Testis (tissue), 3 donors: ENCODE results near the gene NBAS. TPM values are rescaled to one million over a fixed set of nuclear protein-coding genes. Genes with fewer than 3 reads are reported as not detected.

Experiments
- DNase-seq: peaks from one replicate; pipeline ENCODE4 v3.0.0-alpha.2; 2019
- H3K27ac ChIP-seq, 2 donors: fragments of 200-600 bp; sonication (generic); one replicate each; pipeline ENCODE4 v1.5.1; 2019
- H3K27me3 ChIP-seq: fragments of 200-600 bp; sonication (generic); one replicate; pipeline ENCODE4 v1.5.1; 2019
- H3K36me3 ChIP-seq: fragments of 200-600 bp; sonication (generic); one replicate; pipeline ENCODE4 v1.5.1; 2017; ENCODE audit warnings: low read depth; ENCODE audit errors: missing control alignments
- H3K4me1 ChIP-seq: fragments of 200-600 bp; sonication (generic); one replicate; pipeline ENCODE4 v1.5.1; 2019
- H3K4me3 ChIP-seq, 2 donors: fragments of 200-600 bp; sonication (generic); one replicate each; pipeline ENCODE4 v1.5.1; 2017 to 2019
- H3K9me3 ChIP-seq: fragments of 200-600 bp; sonication (generic); one replicate; pipeline ENCODE4 v1.5.1; 2017
- POLR2A ChIP-seq: fragments of 450-650 bp; IDR thresholded peaks from one replicate; pipeline ENCODE4 v1.6.1; 2017; ENCODE audit warnings: antibody characterized with exemption, mild to moderate bottlenecking, moderate library complexity
- WGBS, 2 donors: methylation state at CpG; one replicate each; pipeline ENCODE4 v1.1.5; 2018; 5-methylcytosine and 5-hydroxymethylcytosine counted together
- intact Hi-C: fragments of 100-400 bp; cut with DNase I; formaldehyde crosslinking; loops from one replicate; pipeline ENCODE4 v1.15.1; 2023; ENCODE audit warnings: low total_unique reads
- polyA plus RNA-seq: library from polyadenylated mRNA; stranded (reverse); fragments of 350-450 nt; fragmentation: Illumina TruSeq; extraction: RNeasy Lipid Tissue Mini Kit (QIAGEN cat#74804); gene quantifications from one replicate; pipeline ENCODE4 v1.2.3, GENCODE V29; 2014; ENCODE audit warnings: low read depth, low replicate concordance; ENCODE audit not compliant: insufficient read depth
- total RNA-seq, 2 donors: library from RNA; depleted of rRNA; stranded (reverse); fragments of >200 nt; gene quantifications; one replicate each; pipeline ENCODE4 v1.2.3, GENCODE V29; 2016
- TF ChIP-seq, protein P1 (sequence below), 3 experiments: fragments of 450-650 bp in 2 of 3; fragments of 200-600 bp in 1 of 3; sonication (generic) in 1 of 3; IDR thresholded peaks; one replicate each; pipeline ENCODE4 v1.5.1; 2016 to 2019; ENCODE audit warnings: antibody characterized with exemption in 3 of 3, mild to moderate bottlenecking in 2 of 3, moderate library complexity in 1 of 3

NBAS gene
- total and polyA plus RNA-seq, 3 donors from 2014 or later, result 75.8 to 84.2 (median 79.7) TPM

DNA sequence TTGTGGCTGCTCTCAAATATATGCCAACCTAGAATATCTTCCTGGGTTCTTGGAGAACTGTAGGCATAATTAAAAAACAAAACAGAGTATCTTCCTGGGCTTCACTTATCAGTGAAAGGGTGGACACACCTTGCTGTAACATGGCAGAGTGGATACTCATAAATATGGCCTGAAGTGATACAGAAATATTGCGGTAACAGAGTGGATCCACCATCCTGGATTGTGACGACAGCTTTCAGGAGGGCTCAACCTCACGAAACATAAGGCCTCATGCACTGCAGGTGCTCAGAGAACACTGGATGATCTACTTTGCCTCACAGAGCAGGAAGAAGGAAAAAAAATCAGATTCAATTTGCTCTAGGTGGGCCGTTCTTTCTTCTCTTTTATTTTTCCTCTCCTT lies 336.0 kb downstream of the NBAS start:
- H3K36me3 ChIP-seq, result no peaks in the 10 kb centered on the region
- intact Hi-C loops, result no loop called here
- 76 to 96% methylated on average over 4 of the region's 4 CpGs for WGBS, 2 donors
- no peak overlapping the region for H3K4me3 ChIP-seq
- no peak overlapping the region for H3K27ac ChIP-seq
- no peaks in the 10 kb centered on the region for H3K4me1 ChIP-seq
- no peak for TF ChIP-seq POLR2A
- TF ChIP-seq, protein P1, sequence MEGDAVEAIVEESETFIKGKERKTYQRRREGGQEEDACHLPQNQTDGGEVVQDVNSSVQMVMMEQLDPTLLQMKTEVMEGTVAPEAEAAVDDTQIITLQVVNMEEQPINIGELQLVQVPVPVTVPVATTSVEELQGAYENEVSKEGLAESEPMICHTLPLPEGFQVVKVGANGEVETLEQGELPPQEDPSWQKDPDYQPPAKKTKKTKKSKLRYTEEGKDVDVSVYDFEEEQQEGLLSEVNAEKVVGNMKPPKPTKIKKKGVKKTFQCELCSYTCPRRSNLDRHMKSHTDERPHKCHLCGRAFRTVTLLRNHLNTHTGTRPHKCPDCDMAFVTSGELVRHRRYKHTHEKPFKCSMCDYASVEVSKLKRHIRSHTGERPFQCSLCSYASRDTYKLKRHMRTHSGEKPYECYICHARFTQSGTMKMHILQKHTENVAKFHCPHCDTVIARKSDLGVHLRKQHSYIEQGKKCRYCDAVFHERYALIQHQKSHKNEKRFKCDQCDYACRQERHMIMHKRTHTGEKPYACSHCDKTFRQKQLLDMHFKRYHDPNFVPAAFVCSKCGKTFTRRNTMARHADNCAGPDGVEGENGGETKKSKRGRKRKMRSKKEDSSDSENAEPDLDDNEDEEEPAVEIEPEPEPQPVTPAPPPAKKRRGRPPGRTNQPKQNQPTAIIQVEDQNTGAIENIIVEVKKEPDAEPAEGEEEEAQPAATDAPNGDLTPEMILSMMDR (IDR thresholded peaks at IDR 0.05), result no peak
- no peak for DNase-seq
- no peaks in the 10 kb centered on the region for H3K27me3 ChIP-seq
- H3K9me3 ChIP-seq, result no peaks in the 10 kb centered on the region

DNA sequence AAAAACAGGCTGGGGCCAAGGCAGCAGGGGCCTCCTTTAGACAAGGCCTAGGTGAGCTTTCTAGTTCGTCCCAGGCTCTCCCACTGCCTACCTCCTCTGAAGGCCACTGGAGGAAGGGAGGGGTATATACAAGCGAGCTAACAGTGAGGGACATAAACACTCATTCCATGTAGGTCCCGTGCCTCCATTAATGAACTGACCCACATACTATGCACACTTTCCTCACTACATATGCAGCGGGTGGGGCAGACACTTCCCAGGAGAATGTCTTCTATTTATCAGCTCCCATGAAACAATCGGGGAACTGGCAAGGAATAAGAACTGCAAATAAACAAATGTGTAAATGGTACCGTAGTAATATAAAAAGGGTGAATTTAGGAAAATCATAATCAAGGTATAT lies 336.5 kb downstream of the NBAS start:
- no peak for DNase-seq
- Histone ChIP-seq H3K4me1 (no peaks in the 10 kb centered on the region), H3K36me3 (no peaks in the 10 kb centered on the region), H3K9me3 (no peaks in the 10 kb centered on the region), H3K27me3 (no peaks in the 10 kb centered on the region), H3K27ac (no peak overlapping the region), H3K4me3 (no peak overlapping the region)
- WGBS, 2 donors, result 88 to 95% methylated on average over 6 of the region's 6 CpGs
- intact Hi-C loops, result no loop called here
- TF ChIP-seq, protein P1 (IDR thresholded peaks at IDR 0.05), result no peak
- no peak for TF ChIP-seq POLR2A

DNA sequence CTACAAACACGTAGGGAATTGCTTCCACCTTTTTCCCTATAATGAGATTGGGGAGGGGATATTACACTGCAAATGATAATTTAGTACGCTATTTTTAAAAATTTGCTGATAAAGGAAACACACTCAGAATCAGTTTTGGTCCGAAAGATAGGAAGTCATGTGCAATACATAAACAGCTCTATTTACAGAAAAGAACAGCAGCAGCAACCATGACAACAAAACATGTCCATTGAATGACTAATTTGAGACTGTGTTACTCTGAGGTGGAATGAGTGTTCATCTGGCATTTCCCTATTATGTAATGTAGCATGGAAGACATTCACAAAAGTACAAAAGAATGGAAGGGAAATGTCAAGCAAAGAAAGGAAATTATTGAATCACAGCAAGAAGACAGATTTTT lies 337.2 kb downstream of the NBAS start:
- TF ChIP-seq, protein P1 (IDR thresholded peaks at IDR 0.05), result no peak
- no peak for TF ChIP-seq POLR2A
- no peaks in the 10 kb centered on the region for H3K9me3 ChIP-seq
- no peaks in the 10 kb centered on the region for H3K36me3 ChIP-seq
- no peaks in the 10 kb centered on the region for H3K4me1 ChIP-seq
- intact Hi-C loops, result no loop called here
- 74 to 78% methylated on average over 3 of the region's 3 CpGs for whole genome bisulfite sequencing, 2 donors
- H3K4me3 ChIP-seq, result no peak overlapping the region
- no peaks in the 10 kb centered on the region for H3K27me3 ChIP-seq
- DNase-seq, result no peak
- no peak overlapping the region for H3K27ac ChIP-seq

DNA sequence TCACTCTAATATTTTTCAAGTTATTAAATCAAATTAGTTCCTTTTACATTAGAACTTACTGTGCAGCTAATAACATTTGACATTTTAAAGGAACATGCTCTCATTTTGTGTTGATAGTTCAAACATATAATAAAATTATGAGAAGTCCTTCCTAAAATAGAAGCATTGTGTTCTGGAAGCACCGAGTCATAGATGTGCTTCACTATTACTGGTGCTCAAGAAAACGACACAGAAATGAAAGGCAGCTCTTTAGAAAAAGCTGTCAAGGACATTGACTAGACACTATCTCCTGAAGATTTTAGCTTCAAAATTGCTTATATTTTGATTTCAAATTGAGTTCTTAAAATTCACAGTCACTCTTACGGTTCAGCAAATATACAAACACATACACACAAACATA lies 338.3 kb downstream of the NBAS start:
- H3K36me3 ChIP-seq, result no peaks in the 10 kb centered on the region
- intact Hi-C loops, result no loop called here
- H3K27me3 ChIP-seq, result no peaks in the 10 kb centered on the region
- DNase-seq, result no peak
- H3K4me1 ChIP-seq, result no peaks in the 10 kb centered on the region
- TF ChIP-seq POLR2A, result no peak
- TF ChIP-seq, protein P1 (IDR thresholded peaks at IDR 0.05), result no peak
- H3K9me3 ChIP-seq, result no peaks in the 10 kb centered on the region
- no peak overlapping the region for H3K27ac ChIP-seq
- 44 to 61% methylated on average over 3 of the region's 3 CpGs for WGBS, 2 donors
- H3K4me3 ChIP-seq, result no peak overlapping the region

DNA sequence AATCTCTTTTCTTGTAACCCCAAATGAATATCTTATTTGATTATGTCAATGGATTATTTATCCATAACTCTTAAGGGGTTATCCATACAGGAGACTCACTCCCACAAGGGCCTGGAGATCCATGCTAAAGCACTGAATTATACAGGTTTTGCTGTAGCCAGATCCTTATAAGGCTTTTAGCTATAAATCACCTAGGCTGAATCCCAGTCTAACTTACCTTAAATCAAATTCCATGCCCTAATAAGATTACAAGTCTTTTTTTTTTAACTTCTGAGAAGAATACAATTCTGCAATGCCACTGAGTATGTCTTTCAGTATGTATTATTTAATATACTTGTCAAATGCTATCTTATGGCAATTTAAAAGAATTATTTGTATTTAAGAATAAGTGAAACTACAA lies 340.5 kb downstream of the NBAS start:
- TF ChIP-seq, protein P1 (IDR thresholded peaks at IDR 0.05), result no peak
- TF ChIP-seq POLR2A, result no peak
- H3K27me3 ChIP-seq, result no peaks in the 10 kb centered on the region

More for the DNA sequence above, 340.5 kb downstream of the NBAS start:
- peaks cover 7% of the 10 kb centered on the region for H3K4me1 ChIP-seq
- intact Hi-C loops, result no loop called here
- no peaks in the 10 kb centered on the region for H3K36me3 ChIP-seq
- no peaks in the 10 kb centered on the region for H3K9me3 ChIP-seq
- no peak for DNase-seq
- no peak overlapping the region for H3K4me3 ChIP-seq
- no peak overlapping the region for H3K27ac ChIP-seq
